ENCODE data around the gene STPG1.

DNA sequence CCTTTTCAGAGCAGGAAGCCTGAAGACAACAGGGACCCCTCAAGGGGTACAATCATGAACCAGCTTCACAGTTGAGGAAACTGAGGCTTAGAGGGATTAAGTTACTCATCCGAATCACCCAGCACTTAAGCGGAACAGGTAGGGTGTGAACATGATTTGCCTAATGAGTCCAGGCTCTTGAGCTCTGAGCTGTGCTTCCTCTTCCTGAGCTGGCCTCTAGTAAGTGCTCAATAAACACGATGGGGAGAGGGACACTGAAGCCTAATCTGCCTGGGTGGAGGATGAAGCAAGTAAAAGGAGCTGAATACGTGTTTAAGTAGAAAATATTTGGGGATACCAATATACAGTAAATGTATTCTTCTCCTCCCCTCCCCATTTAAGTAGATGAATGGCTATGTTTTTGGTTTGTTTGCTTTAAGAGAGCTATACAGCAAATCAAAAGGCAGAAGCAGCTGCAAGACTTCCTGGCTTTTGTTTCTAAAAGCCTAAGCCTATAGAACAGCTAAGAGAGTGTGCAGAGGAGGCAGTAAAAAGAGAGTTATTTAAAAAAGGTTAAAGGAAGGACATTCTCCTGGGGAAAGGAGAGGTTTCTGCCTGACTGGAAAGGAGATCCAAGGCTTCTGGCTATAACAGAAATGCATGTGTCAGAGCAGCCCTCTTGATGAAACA is 20.5 kb downstream of the STPG1 start:
- TF ChIP-seq POLR2A (IDR thresholded peaks at IDR 0.05), result no peak
- TF ChIP-seq, protein P1, sequence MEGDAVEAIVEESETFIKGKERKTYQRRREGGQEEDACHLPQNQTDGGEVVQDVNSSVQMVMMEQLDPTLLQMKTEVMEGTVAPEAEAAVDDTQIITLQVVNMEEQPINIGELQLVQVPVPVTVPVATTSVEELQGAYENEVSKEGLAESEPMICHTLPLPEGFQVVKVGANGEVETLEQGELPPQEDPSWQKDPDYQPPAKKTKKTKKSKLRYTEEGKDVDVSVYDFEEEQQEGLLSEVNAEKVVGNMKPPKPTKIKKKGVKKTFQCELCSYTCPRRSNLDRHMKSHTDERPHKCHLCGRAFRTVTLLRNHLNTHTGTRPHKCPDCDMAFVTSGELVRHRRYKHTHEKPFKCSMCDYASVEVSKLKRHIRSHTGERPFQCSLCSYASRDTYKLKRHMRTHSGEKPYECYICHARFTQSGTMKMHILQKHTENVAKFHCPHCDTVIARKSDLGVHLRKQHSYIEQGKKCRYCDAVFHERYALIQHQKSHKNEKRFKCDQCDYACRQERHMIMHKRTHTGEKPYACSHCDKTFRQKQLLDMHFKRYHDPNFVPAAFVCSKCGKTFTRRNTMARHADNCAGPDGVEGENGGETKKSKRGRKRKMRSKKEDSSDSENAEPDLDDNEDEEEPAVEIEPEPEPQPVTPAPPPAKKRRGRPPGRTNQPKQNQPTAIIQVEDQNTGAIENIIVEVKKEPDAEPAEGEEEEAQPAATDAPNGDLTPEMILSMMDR (IDR thresholded peaks at IDR 0.05), result no peak
- no peak for TF ChIP-seq POLR2AphosphoS5 (IDR thresholded peaks at IDR 0.05)
- TF ChIP-seq EP300 (IDR thresholded peaks at IDR 0.05), result no peak
